Activated B cell treated with CpG ODN at 0.5 μM for 24 hours (primary cell): ENCODE measurements around the gene CASZ1. TPM values are rescaled to one million over a fixed set of nuclear protein-coding genes. Genes with fewer than 3 reads are reported as not detected.

Experiments used
- ATAC-seq: fragments of 200-7000 bp; cut with Tn5 transposase; one replicate; pipeline ENCODE4 v1.10.0; 2021; ENCODE audit warnings: low read depth, mild to moderate bottlenecking, moderate library complexity
- CTCF ChIA-PET: fragments of 350-600 bp; sonication (Branson Sonifier 250); formaldehyde crosslinking; loops from one replicate; lab custom pipeline; 2021; ENCODE audit warnings: antibody characterized with exemption; lab: Charles Lee
- POLR2A ChIA-PET: fragments of 350-600 bp; sonication (Branson Sonifier 250); formaldehyde crosslinking; loops from one replicate; lab custom pipeline; 2021; ENCODE audit warnings: antibody characterized with exemption; lab: Charles Lee
- DNase-seq: peaks from one replicate; pipeline ENCODE4 v3.0.0; 2022
- H3K27ac Mint-ChIP-seq: one replicate; pipeline ENCODE4 v1.8.0; 2020; ENCODE audit warnings: mixed read lengths
- H3K27me3 Mint-ChIP-seq: one replicate; pipeline ENCODE4 v1.8.0; 2021; ENCODE audit warnings: mixed read lengths
- H3K36me3 Mint-ChIP-seq: one replicate; pipeline ENCODE4 v1.8.0; 2021; ENCODE audit warnings: low read depth, mixed read lengths
- H3K4me1 Mint-ChIP-seq: one replicate; pipeline ENCODE4 v1.8.0; 2021; ENCODE audit warnings: mixed read lengths
- H3K4me3 Mint-ChIP-seq: one replicate; pipeline ENCODE4 v1.8.0; 2020; ENCODE audit warnings: mild to moderate bottlenecking, mixed read lengths
- H3K9me3 Mint-ChIP-seq: one replicate; pipeline ENCODE4 v1.8.0; 2020; ENCODE audit warnings: mixed read lengths
- CTCF ChIP-seq: fragments of 200-600 bp; IDR thresholded peaks from one replicate; pipeline ENCODE4 v1.8.0; 2022; ENCODE audit warnings: antibody characterized with exemption, mild to moderate bottlenecking
- intact Hi-C: fragments of 100-400 bp; cut with micrococcal nuclease; formaldehyde crosslinking; loops from one replicate; pipeline ENCODE4 v1.15.1; 2024
- total RNA-seq: library from RNA; stranded (reverse); gene quantifications from 2 replicates; pipeline ENCODE4 v1.2.3, GENCODE V29; 2022

CASZ1 gene
- total RNA-seq, 1 donor from 2014 or later: 35.6 TPM

- intact Hi-C loops: no loop called here
- Mint-ChIP-seq H3K4me1 (peaks cover 2% of the 10 kb centered on the region), H3K27ac (no peak overlapping the region), H3K36me3 (no peaks in the 10 kb centered on the region), H3K27me3 (peaks cover 35% of the 10 kb centered on the region), H3K9me3 (no peaks in the 10 kb centered on the region), H3K4me3 (no peak overlapping the region)
- DNase-seq (no peak), ATAC-seq (no peak)
- ChIA-PET POLR2A (no interaction called here), CTCF (no interaction called here)
- TF ChIP-seq CTCF: no peak
Measured at GRCh38 chr1:10832703-10833102, 36.3 kb upstream of the CASZ1 start.

GRCh38 chr1:10830961-10831668 is 34.7 kb upstream of the CASZ1 start:
- intact Hi-C loops: no loop called here
- Mint-ChIP-seq H3K27me3 (peaks cover 25% of the 10 kb centered on the region), H3K4me3 (no peak overlapping the region), H3K36me3 (no peaks in the 10 kb centered on the region), H3K9me3 (no peaks in the 10 kb centered on the region), H3K27ac (no peak overlapping the region), H3K4me1 (peaks cover under 1% of the 10 kb centered on the region)
- no peak for TF ChIP-seq CTCF
- ATAC-seq (no peak), DNase-seq (no peak)
- ChIA-PET POLR2A (no interaction called here), CTCF (no interaction called here)

GRCh38 chr1:10829965-10830515 is 33.6 kb upstream of the CASZ1 start:
- TF ChIP-seq CTCF: no peak
- Mint-ChIP-seq H3K27ac (no peak overlapping the region), H3K27me3 (peaks cover 25% of the 10 kb centered on the region), H3K4me1 (no peaks in the 10 kb centered on the region), H3K4me3 (no peak overlapping the region), H3K36me3 (no peaks in the 10 kb centered on the region), H3K9me3 (no peaks in the 10 kb centered on the region)
- CTCF ChIA-PET: interaction anchor here (0.6 kb wide), 1 partner anchor 155 kb away, joined by 3 read pairs; no protein-coding TSS in a partner anchor
- POLR2A ChIA-PET: no interaction called here
- DNase-seq (no peak), ATAC-seq (no peak)
- intact Hi-C loops: no loop called here

GRCh38 chr1:10829067-10829818 is 32.8 kb upstream of the CASZ1 start:
- no peak for ATAC-seq
- Mint-ChIP-seq H3K27me3 (peaks cover 25% of the 10 kb centered on the region), H3K36me3 (no peaks in the 10 kb centered on the region), H3K27ac (no peak overlapping the region), H3K4me3 (no peak overlapping the region), H3K4me1 (no peaks in the 10 kb centered on the region), H3K9me3 (no peaks in the 10 kb centered on the region)
- no peak for DNase-seq
- intact Hi-C loops: no loop called here
- TF ChIP-seq CTCF: no peak
- POLR2A ChIA-PET: no interaction called here
- CTCF ChIA-PET: interaction anchor here (0.6 kb wide), 1 partner anchor 154 kb away, joined by 3 read pairs; no protein-coding TSS in a partner anchor
